ENCODE measurements around the gene GPX4. TPM values are rescaled to one million over a fixed set of nuclear protein-coding genes. Genes with fewer than 3 reads are reported as not detected.

The GPX4 gene
- total RNA-seq = 162 TPM

GRCh38 chr19:1103708-1104310 lies at the start of gene GPX4:
Gene GPX4 (plus strand): TSS chr19:1103994. CDS start chr19:1104044, 50 bp downstream.
- Histone ChIP-seq H3K9me3 (ENCODE audit: low read depth, low read length) (no peaks in the 10 kb centered on the region), H3K4me3 (ENCODE audit: low read length) (peak within 1 kb of the TSS; percentile 62), H3K4me1 (ENCODE audit: insufficient read depth, low read length) (peaks cover 71% of the 10 kb centered on the region), H3K27me3 (ENCODE audit: insufficient read depth, low read length) (no peaks in the 10 kb centered on the region)

- Histone ChIP-seq H3K9me3 (ENCODE audit: low read depth, low read length) (no peaks in the 10 kb centered on the region), H3K4me1 (ENCODE audit: insufficient read depth, low read length) (no peaks in the 10 kb centered on the region), H3K4me3 (ENCODE audit: low read length) (no peak overlapping the region), H3K27me3 (ENCODE audit: insufficient read depth, low read length) (no peaks in the 10 kb centered on the region)
These were observed 49.4 kb upstream of the GPX4 start for GRCh38 chr19:1054102-1055027.

- Histone ChIP-seq H3K4me3 (ENCODE audit: low read length) (no peak overlapping the region), H3K9me3 (ENCODE audit: low read depth, low read length) (no peaks in the 10 kb centered on the region), H3K27me3 (ENCODE audit: insufficient read depth, low read length) (no peaks in the 10 kb centered on the region), H3K4me1 (ENCODE audit: insufficient read depth, low read length) (no peaks in the 10 kb centered on the region)
These were observed 48.8 kb upstream of the GPX4 start for GRCh38 chr19:1055028-1055425.

- Histone ChIP-seq H3K4me3 (ENCODE audit: low read length) (no peak overlapping the region), H3K27me3 (ENCODE audit: insufficient read depth, low read length) (no peaks in the 10 kb centered on the region), H3K9me3 (ENCODE audit: low read depth, low read length) (no peaks in the 10 kb centered on the region), H3K4me1 (ENCODE audit: insufficient read depth, low read length) (no peaks in the 10 kb centered on the region)
These were observed 47.7 kb upstream of the GPX4 start for GRCh38 chr19:1055886-1056620.

- Histone ChIP-seq H3K4me1 (ENCODE audit: insufficient read depth, low read length) (no peaks in the 10 kb centered on the region), H3K27me3 (ENCODE audit: insufficient read depth, low read length) (no peaks in the 10 kb centered on the region), H3K4me3 (ENCODE audit: low read length) (no peak overlapping the region), H3K9me3 (ENCODE audit: low read depth, low read length) (no peaks in the 10 kb centered on the region)
These were observed 46.5 kb upstream of the GPX4 start for GRCh38 chr19:1057176-1057855.

- no peaks in the 10 kb centered on the region for H3K27me3 ChIP-seq (ENCODE audit: insufficient read depth, low read length)
- H3K4me1 ChIP-seq (ENCODE audit: insufficient read depth, low read length) = no peaks in the 10 kb centered on the region
- H3K4me3 ChIP-seq (ENCODE audit: low read length) = no peak overlapping the region
- no peaks in the 10 kb centered on the region for H3K9me3 ChIP-seq (ENCODE audit: low read depth, low read length)
These were observed 45.7 kb upstream of the GPX4 start for GRCh38 chr19:1058112-1058511.

GRCh38 chr19:1060689-1061088 lies 43.1 kb upstream of the GPX4 start:
- no peaks in the 10 kb centered on the region for H3K9me3 ChIP-seq (ENCODE audit: low read depth, low read length)
- H3K4me3 ChIP-seq (ENCODE audit: low read length) = no peak overlapping the region
- peaks cover 24% of the 10 kb centered on the region for H3K4me1 ChIP-seq (ENCODE audit: insufficient read depth, low read length)
- no peaks in the 10 kb centered on the region for H3K27me3 ChIP-seq (ENCODE audit: insufficient read depth, low read length)

- Histone ChIP-seq H3K4me1 (ENCODE audit: insufficient read depth, low read length) (peaks cover 36% of the 10 kb centered on the region), H3K9me3 (ENCODE audit: low read depth, low read length) (no peaks in the 10 kb centered on the region), H3K4me3 (ENCODE audit: low read length) (no peak overlapping the region), H3K27me3 (ENCODE audit: insufficient read depth, low read length) (no peaks in the 10 kb centered on the region)
These were observed 41.8 kb upstream of the GPX4 start for GRCh38 chr19:1061987-1062386.

GRCh38 chr19:1062387-1063029 lies 41.3 kb upstream of the GPX4 start:
- Histone ChIP-seq H3K27me3 (ENCODE audit: insufficient read depth, low read length) (no peaks in the 10 kb centered on the region), H3K4me1 (ENCODE audit: insufficient read depth, low read length) (peaks cover 36% of the 10 kb centered on the region), H3K9me3 (ENCODE audit: low read depth, low read length) (no peaks in the 10 kb centered on the region), H3K4me3 (ENCODE audit: low read length) (no peak overlapping the region)

GRCh38 chr19:1063030-1063908 lies 40.5 kb upstream of the GPX4 start:
- Histone ChIP-seq H3K9me3 (ENCODE audit: low read depth, low read length) (no peaks in the 10 kb centered on the region), H3K27me3 (ENCODE audit: insufficient read depth, low read length) (no peaks in the 10 kb centered on the region), H3K4me1 (ENCODE audit: insufficient read depth, low read length) (peaks cover 38% of the 10 kb centered on the region), H3K4me3 (ENCODE audit: low read length) (no peak overlapping the region)

GRCh38 chr19:1063909-1064660 lies 39.7 kb upstream of the GPX4 start:
- Histone ChIP-seq H3K27me3 (ENCODE audit: insufficient read depth, low read length) (no peaks in the 10 kb centered on the region), H3K4me1 (ENCODE audit: insufficient read depth, low read length) (peaks cover 46% of the 10 kb centered on the region), H3K9me3 (ENCODE audit: low read depth, low read length) (no peaks in the 10 kb centered on the region), H3K4me3 (ENCODE audit: low read length) (no peak overlapping the region)

- no peaks in the 10 kb centered on the region for H3K9me3 ChIP-seq (ENCODE audit: low read depth, low read length)
- H3K4me1 ChIP-seq (ENCODE audit: insufficient read depth, low read length) = peaks cover 54% of the 10 kb centered on the region
- no peaks in the 10 kb centered on the region for H3K27me3 ChIP-seq (ENCODE audit: insufficient read depth, low read length)
- no peak overlapping the region for H3K4me3 ChIP-seq (ENCODE audit: low read length)
These were observed 38.9 kb upstream of the GPX4 start for GRCh38 chr19:1064661-1065605.
